ENCODE data around the gene PAQR5. TPM values are rescaled to one million over a fixed set of nuclear protein-coding genes. Genes with fewer than 3 reads are reported as not detected.

The PAQR5 gene
- total RNA-seq, 1 donor from 2014 or later = 1.2 TPM

DNA sequence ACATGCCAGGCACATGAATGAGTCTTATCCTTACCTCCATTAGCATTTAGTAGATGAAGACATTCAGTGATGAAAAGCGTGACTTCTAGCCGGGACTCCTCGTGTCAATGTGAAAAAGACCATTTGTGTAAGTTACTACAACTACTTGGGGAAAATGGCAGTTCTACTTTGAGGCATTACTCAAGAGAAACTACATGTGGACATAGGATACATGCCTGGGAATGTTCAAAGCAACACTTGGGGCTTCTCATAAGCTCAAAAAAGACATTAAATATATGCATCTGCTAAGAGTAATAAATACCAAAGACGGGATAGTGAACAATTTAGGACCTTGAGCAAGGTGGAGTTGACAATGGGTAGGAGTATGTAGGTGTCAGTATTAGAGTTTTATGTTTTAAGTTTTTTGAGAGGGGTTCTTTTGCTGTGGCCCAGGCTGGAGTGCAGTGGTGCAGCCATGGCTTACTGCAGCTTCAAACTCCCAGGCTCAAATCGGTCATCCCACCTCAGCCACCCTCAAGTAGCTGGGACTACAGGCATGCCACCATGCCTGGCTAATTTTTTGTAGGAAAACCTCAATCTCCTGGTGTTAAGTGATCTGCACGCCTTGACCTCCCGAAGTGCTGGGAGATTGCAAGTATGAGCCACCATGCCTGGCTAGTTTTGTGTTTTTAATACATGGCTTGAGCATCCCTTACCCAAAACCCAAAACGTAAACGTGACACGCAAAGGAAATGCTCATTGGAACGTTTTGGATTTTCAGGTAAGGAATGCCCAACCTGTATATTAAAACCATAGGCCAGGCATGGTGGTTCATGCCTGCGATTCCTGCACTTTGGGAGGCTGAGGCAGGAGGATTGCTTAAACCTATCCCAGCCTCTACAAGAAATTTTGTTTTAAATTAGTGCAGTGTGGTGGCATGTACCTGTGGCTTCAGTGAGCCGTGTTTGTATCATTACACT lies 157.8 kb downstream of the PAQR5 start:
- H3K79me2 ChIP-seq (ENCODE audit: insufficient read depth, low read length) = peaks cover 33% of the 10 kb centered on the region
- H3K4me1 Mint-ChIP-seq (ENCODE audit: low read depth, unreplicated experiment) = peaks cover 20% of the 10 kb centered on the region
- peak overlapping the region; percentile 14 for H3K4me3 Mint-ChIP-seq (ENCODE audit: unreplicated experiment)
- H3K36me3 Mint-ChIP-seq (ENCODE audit: low read depth, unreplicated experiment) = peaks cover 26% of the 10 kb centered on the region
- peak overlapping the region; percentile 6 for H3K27ac Mint-ChIP-seq (ENCODE audit: unreplicated experiment)
- H4K20me1 ChIP-seq (ENCODE audit: insufficient read depth, low read length) = peaks cover 52% of the 10 kb centered on the region
- H3K4me1 ChIP-seq (ENCODE audit: insufficient read depth, low read length) = peaks cover 19% of the 10 kb centered on the region
- no peak overlapping the region for H3K4me2 ChIP-seq (ENCODE audit: low read length)
- H3K36me3 ChIP-seq (ENCODE audit: insufficient read depth, low read length) = peaks cover 35% of the 10 kb centered on the region
- H3K9me3 Mint-ChIP-seq (ENCODE audit: unreplicated experiment) = no peaks in the 10 kb centered on the region
- no peak for FAIRE-seq
- H3K9me3 ChIP-seq (ENCODE audit: insufficient read depth, low read depth, low read length) = no peaks in the 10 kb centered on the region
- no peak overlapping the region for H3K27ac ChIP-seq (ENCODE audit: low read depth, low read length)
- no peaks in the 10 kb centered on the region for H3K27me3 Mint-ChIP-seq (ENCODE audit: low read depth, unreplicated experiment)
- no peak overlapping the region for H2AFZ ChIP-seq (ENCODE audit: low read depth, low read length)
- H3K4me3 ChIP-seq (ENCODE audit: insufficient read depth, low read depth, low read length) = no peak overlapping the region
- DNase-seq (ENCODE audit: low read depth) = no peak
- H3K27me3 ChIP-seq (ENCODE audit: insufficient read depth, low read length) = no peaks in the 10 kb centered on the region
- TF ChIP-seq, protein P1, sequence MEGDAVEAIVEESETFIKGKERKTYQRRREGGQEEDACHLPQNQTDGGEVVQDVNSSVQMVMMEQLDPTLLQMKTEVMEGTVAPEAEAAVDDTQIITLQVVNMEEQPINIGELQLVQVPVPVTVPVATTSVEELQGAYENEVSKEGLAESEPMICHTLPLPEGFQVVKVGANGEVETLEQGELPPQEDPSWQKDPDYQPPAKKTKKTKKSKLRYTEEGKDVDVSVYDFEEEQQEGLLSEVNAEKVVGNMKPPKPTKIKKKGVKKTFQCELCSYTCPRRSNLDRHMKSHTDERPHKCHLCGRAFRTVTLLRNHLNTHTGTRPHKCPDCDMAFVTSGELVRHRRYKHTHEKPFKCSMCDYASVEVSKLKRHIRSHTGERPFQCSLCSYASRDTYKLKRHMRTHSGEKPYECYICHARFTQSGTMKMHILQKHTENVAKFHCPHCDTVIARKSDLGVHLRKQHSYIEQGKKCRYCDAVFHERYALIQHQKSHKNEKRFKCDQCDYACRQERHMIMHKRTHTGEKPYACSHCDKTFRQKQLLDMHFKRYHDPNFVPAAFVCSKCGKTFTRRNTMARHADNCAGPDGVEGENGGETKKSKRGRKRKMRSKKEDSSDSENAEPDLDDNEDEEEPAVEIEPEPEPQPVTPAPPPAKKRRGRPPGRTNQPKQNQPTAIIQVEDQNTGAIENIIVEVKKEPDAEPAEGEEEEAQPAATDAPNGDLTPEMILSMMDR (IDR thresholded peaks at IDR 0.05; ENCODE audit: insufficient read depth, low read depth, low read length) = no peak
- TF ChIP-seq EZH2 (IDR thresholded peaks at IDR 0.05; ENCODE audit: insufficient read depth, low read length) = no peak
- no peak overlapping the region for H3K9ac ChIP-seq (ENCODE audit: low read length)

Other genes starting within 250 kb of the PAQR5 start
- 13.3 and 13.6 TPM in 2 replicates for gene GLCE, start 138.3 kb upstream of the PAQR5 start, total RNA-seq
- 8.1 and 11.8 TPM in 2 replicates for gene KIF23, start 115.4 kb downstream of the PAQR5 start, total RNA-seq
- gene RPLP1, start 153.9 kb downstream of the PAQR5 start, total RNA-seq = 1,331 and 1,465 TPM in 2 replicates

Data from astrocyte (in vitro differentiated cells and primary cell).